SK-N-SH (cell line): ENCODE measurements around the gene STH. TPM values are rescaled to one million over a fixed set of nuclear protein-coding genes. Genes with fewer than 3 reads are reported as not detected.

ENCODE experiments used
- CTCF ChIA-PET: fragments of 300-600, 350-600 bp; formaldehyde crosslinking; extraction: SDS; loops from one replicate; lab custom pipeline; 2021; lab: Yijun Ruan, JAX
- POLR2A ChIA-PET: fragments of 350-600 bp; sonication (Branson Sonifier 250); formaldehyde crosslinking; extraction: SDS; loops from one replicate; lab custom pipeline; 2020; ENCODE audit warnings: antibody characterized with exemption, inconsistent platforms; lab: Yijun Ruan, JAX
- DNase-seq: peaks from one replicate; pipeline ENCODE4 v3.0.0; 2012
- H2AFZ ChIP-seq: fragments of 200-600 bp; sonication (generic); 2 replicates; pipeline ENCODE4 v1.8.1; 2016; ENCODE audit warnings: antibody characterized with exemption, mild to moderate bottlenecking, low read depth
- H3F3A ChIP-seq: fragments of 200-600 bp; sonication (generic); replicated peaks from 2 replicates; pipeline ENCODE3; 2016; ENCODE audit warnings: antibody characterized with exemption, mild to moderate bottlenecking; ENCODE audit not compliant: insufficient read depth
- H3K27ac ChIP-seq, 2 experiments: fragments of 200-500 bp in 1 of 2; fragments of 200-600 bp in 1 of 2; sonication (Bioruptor generic) in 1 of 2; sonication (generic), shearing (Covaris generic) in 1 of 2; 2 replicates each; pipeline versions ENCODE4 v1.5.1 to v1.6.1; 2014 to 2016; ENCODE audit warnings: low read depth in 2 of 2, inconsistent platforms in 1 of 2, low read length in 1 of 2, mild to moderate bottlenecking in 1 of 2, mixed read lengths in 1 of 2
- H3K27me3 ChIP-seq: fragments of 200-600 bp; sonication (generic), shearing (Covaris generic); 2 replicates; pipeline ENCODE4 v1.6.1; 2016; ENCODE audit warnings: mixed run types; ENCODE audit not compliant: insufficient read depth
- H3K36me3 ChIP-seq, 2 experiments: fragments of 200-500 bp in 1 of 2; fragments of 200-600 bp in 1 of 2; sonication (Bioruptor generic) in 1 of 2; sonication (generic) in 1 of 2; replicated peaks in 1 of 2; 2 replicates each; pipeline versions ENCODE3 to v1.5.1; 2014 to 2016; ENCODE audit warnings: low read length in 1 of 2, mild to moderate bottlenecking in 1 of 2; ENCODE audit not compliant: insufficient read depth in 2 of 2, control insufficient read depth in 1 of 2
- H3K4me1 ChIP-seq, 2 experiments: fragments of 200-500 bp in 1 of 2; fragments of 200-600 bp in 1 of 2; sonication (Bioruptor generic) in 1 of 2; sonication (generic), shearing (Covaris generic) in 1 of 2; 2 replicates each; pipeline versions ENCODE4 v1.5.1 to v1.6.1; 2014 to 2016; ENCODE audit warnings: low read depth in 1 of 2, low read length in 1 of 2, mixed run types in 1 of 2; ENCODE audit not compliant: insufficient read depth in 2 of 2, control insufficient read depth in 1 of 2
- H3K4me2 ChIP-seq: fragments of 200-600 bp; sonication (generic), shearing (Covaris generic); 2 replicates; pipeline ENCODE4 v1.6.1; 2017; ENCODE audit warnings: mixed run types
- H3K4me3 ChIP-seq, 2 experiments: fragments of 200-500 bp in 1 of 2; fragments of 200-600 bp in 1 of 2; sonication (Bioruptor generic) in 1 of 2; sonication (generic), shearing (Covaris generic) in 1 of 2; 2 replicates each; pipeline versions ENCODE4 v1.5.1 to v1.8.1; 2014 to 2016; ENCODE audit warnings: low read depth in 2 of 2, inconsistent platforms in 1 of 2, low read length in 1 of 2, mild to moderate bottlenecking in 1 of 2, mixed read lengths in 1 of 2, moderate library complexity in 1 of 2
- H3K79me2 ChIP-seq: fragments of 200-600 bp; sonication (generic); 2 replicates; pipeline ENCODE4 v1.8.1; 2017; ENCODE audit warnings: mild to moderate bottlenecking; ENCODE audit not compliant: insufficient read depth
- H3K9ac ChIP-seq: fragments of 200-600 bp; sonication (generic); 2 replicates; pipeline ENCODE4 v1.6.1; 2017; ENCODE audit warnings: mixed run types
- H3K9me2 ChIP-seq: fragments of 200-600 bp; sonication (generic); 2 replicates; pipeline ENCODE4 v1.6.1; 2017; ENCODE audit warnings: mixed run types
- H3K9me3 ChIP-seq: fragments of 200-600 bp; sonication (generic); 2 replicates; pipeline ENCODE4 v1.6.1; 2017; ENCODE audit warnings: mixed run types, mild to moderate bottlenecking, moderate library complexity
- H4K20me1 ChIP-seq: fragments of 200-600 bp; sonication (generic); 2 replicates; pipeline ENCODE4 v1.6.1; 2017; ENCODE audit warnings: mild to moderate bottlenecking, mixed run types; ENCODE audit not compliant: insufficient read depth
- ELF1 ChIP-seq: IDR thresholded peaks from 2 replicates; pipeline ENCODE4 v1.4.0; 2012
- EP300 ChIP-seq, 2 experiments: IDR thresholded peaks; 2 replicates each; pipeline versions ENCODE4 v1.4.0 to v1.6.1; 2012; ENCODE audit warnings: borderline replicate concordance in 1 of 2, low read depth in 1 of 2, low read length in 1 of 2
- EZH2phosphoT487 ChIP-seq: fragments of 200-600 bp; sonication (generic); IDR thresholded peaks from 2 replicates; pipeline ENCODE4 v1.6.1; 2017; ENCODE audit warnings: low read depth, mixed run types, mild to moderate bottlenecking, antibody characterized with exemption, moderate library complexity, borderline replicate concordance
- FOSL2 ChIP-seq: IDR thresholded peaks from 2 replicates; pipeline ENCODE4 v1.4.0; 2012; ENCODE audit warnings: low read depth, mild to moderate bottlenecking, moderate library complexity, borderline replicate concordance
- FOXM1 ChIP-seq: IDR thresholded peaks from 2 replicates; pipeline ENCODE4 v1.4.0; 2012; ENCODE audit warnings: low read depth, mild to moderate bottlenecking
- GATA2 ChIP-seq: sonication (generic); formaldehyde crosslinking; IDR thresholded peaks from 2 replicates; pipeline ENCODE4 v1.5.0; 2020; ENCODE audit warnings: mild to moderate bottlenecking, missing genetic modification reagents
- MXI1 ChIP-seq: IDR thresholded peaks from 2 replicates; pipeline ENCODE4 v1.6.1; 2012; ENCODE audit warnings: mild to moderate bottlenecking, low read depth, low read length, improper control_type of control experiment
- NFIC ChIP-seq: IDR thresholded peaks from 2 replicates; pipeline ENCODE4 v1.4.0; 2012; ENCODE audit warnings: borderline replicate concordance
- NRF1 ChIP-seq: IDR thresholded peaks from 2 replicates; pipeline ENCODE4 v1.6.1; 2012; ENCODE audit warnings: low read depth, mild to moderate bottlenecking, low read length
- POLR2AphosphoS5 ChIP-seq: IDR thresholded peaks from 2 replicates; pipeline ENCODE4 v1.6.1; 2012; ENCODE audit warnings: low read depth, low read length
- RCOR1 ChIP-seq: fragments of 150-350 bp; IDR thresholded peaks from 2 replicates; pipeline ENCODE4 v1.6.1; 2017; ENCODE audit warnings: antibody characterized with exemption, low read length
- RFX5 ChIP-seq: IDR thresholded peaks from 2 replicates; pipeline ENCODE4 v1.6.1; 2012; ENCODE audit warnings: mild to moderate bottlenecking, improper control_type of control experiment, low read length
- RXRA ChIP-seq: IDR thresholded peaks from 2 replicates; pipeline ENCODE4 v1.4.0; 2012; ENCODE audit warnings: low read depth, mild to moderate bottlenecking, borderline replicate concordance
- SMC3 ChIP-seq: IDR thresholded peaks from 2 replicates; pipeline ENCODE4 v1.6.1; 2012; ENCODE audit warnings: low read depth, low read length, improper control_type of control experiment
- TAF1 ChIP-seq: IDR thresholded peaks from 2 replicates; pipeline ENCODE4 v1.6.1; 2012; ENCODE audit warnings: low read depth, mild to moderate bottlenecking, low read length, moderate library complexity, borderline replicate concordance
- YY1 ChIP-seq: IDR thresholded peaks from 2 replicates; pipeline ENCODE4 v1.4.0; 2012; ENCODE audit warnings: low read depth, mild to moderate bottlenecking
- WGBS: methylation state at CpG from one replicate; pipeline ENCODE4 v1.1.6; 2017; ENCODE audit warnings: low lambda C conversion rate; 5-methylcytosine and 5-hydroxymethylcytosine counted together
- polyA plus RNA-seq, 3 experiments: library from polyadenylated mRNA; depleted of rRNA; stranded (reverse); fragments of >200 nt; gene quantifications; 2 replicates each; pipeline ENCODE4 v1.2.3, GENCODE V29; 2012
- TF ChIP-seq, protein P1 (sequence below): IDR thresholded peaks from 2 replicates; pipeline ENCODE4 v1.6.1; 2012; ENCODE audit warnings: mild to moderate bottlenecking, low read depth, low read length, moderate library complexity
- TF ChIP-seq, protein P2 (sequence below): fragments of 150-350 bp; IDR thresholded peaks from 2 replicates; pipeline ENCODE4 v1.6.1; 2017; ENCODE audit warnings: antibody characterized with exemption, low read length, low read depth, borderline replicate concordance
- TF ChIP-seq, protein P3 (sequence below): IDR thresholded peaks from 2 replicates; pipeline ENCODE4; 2012
- TF ChIP-seq, protein P4 (sequence below): fragments of 200-600 bp; sonication (generic); IDR thresholded peaks from 2 replicates; pipeline ENCODE4 v1.6.1; 2017; ENCODE audit warnings: antibody characterized with exemption, mild to moderate bottlenecking, moderate library complexity
- TF ChIP-seq, protein P5 (sequence below): IDR thresholded peaks from 2 replicates; pipeline ENCODE4 v1.4.0; 2012; ENCODE audit warnings: low read depth

Gene STH
- polyA plus RNA-seq, 1 of the 3 experiments (the other 2 are of a cell fraction), result not detected

DNA sequence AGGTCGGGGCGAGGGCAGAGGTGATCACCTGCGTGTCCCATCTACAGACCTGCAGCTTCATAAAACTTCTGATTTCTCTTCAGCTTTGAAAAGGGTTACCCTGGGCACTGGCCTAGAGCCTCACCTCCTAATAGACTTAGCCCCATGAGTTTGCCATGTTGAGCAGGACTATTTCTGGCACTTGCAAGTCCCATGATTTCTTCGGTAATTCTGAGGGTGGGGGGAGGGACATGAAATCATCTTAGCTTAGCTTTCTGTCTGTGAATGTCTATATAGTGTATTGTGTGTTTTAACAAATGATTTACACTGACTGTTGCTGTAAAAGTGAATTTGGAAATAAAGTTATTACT is 28.9 kb downstream of the STH start:
- ChIA-PET POLR2A (interaction anchor here (0.5 to 2.1 kb wide), 3 partner anchors 10 to 166 kb away, joined by 3 to 6 read pairs (median 4); partner anchors contain the start of gene KANSL1), CTCF (interaction anchor here (0.8 to 6.9 kb wide), 8 partner anchors 8 to 814 kb away, joined by 3 to 50 read pairs (median 4); partner anchors contain the start of gene KANSL1)
- H3K27me3 ChIP-seq, result no peaks in the 10 kb centered on the region
- DNase-seq, result no peak
- H2AFZ ChIP-seq, result no peak overlapping the region
- H3K4me1 ChIP-seq, result peaks cover 0 to 14% of the 10 kb centered on the region in 2 experiments; a peak in 1 of 4 replicates
- no peak overlapping the region for H3K4me3 ChIP-seq
- no peaks in the 10 kb centered on the region for H3K9me2 ChIP-seq
- peaks cover 4% of the 10 kb centered on the region for H4K20me1 ChIP-seq
- no peaks in the 10 kb centered on the region for H3K79me2 ChIP-seq
- no peak overlapping the region for H3K9ac ChIP-seq
- H3K4me2 ChIP-seq, result no peak overlapping the region
- 94% methylated on average over 4 of the region's 4 CpGs for WGBS
- H3K36me3 ChIP-seq, result peaks cover 50 to 88% of the 10 kb centered on the region in 2 experiments
- no peaks in the 10 kb centered on the region for H3K9me3 ChIP-seq
- TF ChIP-seq, protein P1, sequence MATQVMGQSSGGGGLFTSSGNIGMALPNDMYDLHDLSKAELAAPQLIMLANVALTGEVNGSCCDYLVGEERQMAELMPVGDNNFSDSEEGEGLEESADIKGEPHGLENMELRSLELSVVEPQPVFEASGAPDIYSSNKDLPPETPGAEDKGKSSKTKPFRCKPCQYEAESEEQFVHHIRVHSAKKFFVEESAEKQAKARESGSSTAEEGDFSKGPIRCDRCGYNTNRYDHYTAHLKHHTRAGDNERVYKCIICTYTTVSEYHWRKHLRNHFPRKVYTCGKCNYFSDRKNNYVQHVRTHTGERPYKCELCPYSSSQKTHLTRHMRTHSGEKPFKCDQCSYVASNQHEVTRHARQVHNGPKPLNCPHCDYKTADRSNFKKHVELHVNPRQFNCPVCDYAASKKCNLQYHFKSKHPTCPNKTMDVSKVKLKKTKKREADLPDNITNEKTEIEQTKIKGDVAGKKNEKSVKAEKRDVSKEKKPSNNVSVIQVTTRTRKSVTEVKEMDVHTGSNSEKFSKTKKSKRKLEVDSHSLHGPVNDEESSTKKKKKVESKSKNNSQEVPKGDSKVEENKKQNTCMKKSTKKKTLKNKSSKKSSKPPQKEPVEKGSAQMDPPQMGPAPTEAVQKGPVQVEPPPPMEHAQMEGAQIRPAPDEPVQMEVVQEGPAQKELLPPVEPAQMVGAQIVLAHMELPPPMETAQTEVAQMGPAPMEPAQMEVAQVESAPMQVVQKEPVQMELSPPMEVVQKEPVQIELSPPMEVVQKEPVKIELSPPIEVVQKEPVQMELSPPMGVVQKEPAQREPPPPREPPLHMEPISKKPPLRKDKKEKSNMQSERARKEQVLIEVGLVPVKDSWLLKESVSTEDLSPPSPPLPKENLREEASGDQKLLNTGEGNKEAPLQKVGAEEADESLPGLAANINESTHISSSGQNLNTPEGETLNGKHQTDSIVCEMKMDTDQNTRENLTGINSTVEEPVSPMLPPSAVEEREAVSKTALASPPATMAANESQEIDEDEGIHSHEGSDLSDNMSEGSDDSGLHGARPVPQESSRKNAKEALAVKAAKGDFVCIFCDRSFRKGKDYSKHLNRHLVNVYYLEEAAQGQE, result no peak
- no peak for TF ChIP-seq YY1
- no peak for TF ChIP-seq MXI1
- no peak for TF ChIP-seq FOXM1
- TF ChIP-seq POLR2AphosphoS5, result no peak
- TF ChIP-seq, all 33 proteins: peak for 0
- Histone ChIP-seq H3F3A (peaks cover 11% of the 10 kb centered on the region), H3K27ac (no peak overlapping the region; a peak in 1 of 4 replicates)

DNA sequence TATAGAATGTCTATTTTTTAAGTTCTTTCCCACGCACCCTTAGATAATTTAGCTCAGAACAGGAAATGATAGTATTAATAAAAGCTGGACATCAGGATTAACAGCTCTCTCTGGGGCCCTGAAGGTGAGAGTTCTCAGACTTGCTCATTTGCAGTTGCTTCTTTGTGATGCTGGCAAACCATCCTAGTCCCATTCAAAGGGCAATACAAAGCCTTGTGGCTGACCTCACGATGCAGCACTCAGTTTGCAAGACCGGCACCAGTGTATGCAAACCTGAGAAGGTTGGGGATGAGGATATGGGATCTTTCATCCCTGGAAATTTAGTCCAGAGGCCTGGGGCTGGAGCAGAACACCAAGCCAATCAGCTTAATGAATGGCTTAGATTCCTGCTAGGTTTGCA is 29.3 kb downstream of the STH start:
- POLR2A ChIA-PET, result interaction anchor here (1.3 to 2.1 kb wide), 2 partner anchors 10 to 165 kb away, joined by 4 to 6 read pairs; partner anchors contain the start of gene KANSL1
- H3K4me3 ChIP-seq, result no peak overlapping the region
- H3K36me3 ChIP-seq, result peaks cover 54 to 89% of the 10 kb centered on the region in 2 experiments
- TF ChIP-seq RFX5 (no peak), EZH2phosphoT487 (no peak), YY1 (no peak), TAF1 (no peak), SMC3 (no peak), FOSL2 (no peak), NFIC (no peak), EP300 (IDR thresholded peaks at IDR 0.05; ENCODE audit: borderline replicate concordance in 1 of 2, low read depth in 1 of 2, low read length in 1 of 2) (no peak), RXRA (no peak), GATA2 (no peak), RCOR1 (no peak), NRF1 (no peak), ELF1 (no peak)
- TF ChIP-seq, protein P2, sequence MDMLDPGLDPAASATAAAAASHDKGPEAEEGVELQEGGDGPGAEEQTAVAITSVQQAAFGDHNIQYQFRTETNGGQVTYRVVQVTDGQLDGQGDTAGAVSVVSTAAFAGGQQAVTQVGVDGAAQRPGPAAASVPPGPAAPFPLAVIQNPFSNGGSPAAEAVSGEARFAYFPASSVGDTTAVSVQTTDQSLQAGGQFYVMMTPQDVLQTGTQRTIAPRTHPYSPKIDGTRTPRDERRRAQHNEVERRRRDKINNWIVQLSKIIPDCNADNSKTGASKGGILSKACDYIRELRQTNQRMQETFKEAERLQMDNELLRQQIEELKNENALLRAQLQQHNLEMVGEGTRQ, result no peak
- TF ChIP-seq, protein P3, sequence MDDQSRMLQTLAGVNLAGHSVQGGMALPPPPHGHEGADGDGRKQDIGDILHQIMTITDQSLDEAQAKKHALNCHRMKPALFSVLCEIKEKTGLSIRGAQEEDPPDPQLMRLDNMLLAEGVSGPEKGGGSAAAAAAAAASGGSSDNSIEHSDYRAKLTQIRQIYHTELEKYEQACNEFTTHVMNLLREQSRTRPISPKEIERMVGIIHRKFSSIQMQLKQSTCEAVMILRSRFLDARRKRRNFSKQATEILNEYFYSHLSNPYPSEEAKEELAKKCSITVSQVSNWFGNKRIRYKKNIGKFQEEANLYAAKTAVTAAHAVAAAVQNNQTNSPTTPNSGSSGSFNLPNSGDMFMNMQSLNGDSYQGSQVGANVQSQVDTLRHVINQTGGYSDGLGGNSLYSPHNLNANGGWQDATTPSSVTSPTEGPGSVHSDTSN, result no peak
- TF ChIP-seq, protein P4, sequence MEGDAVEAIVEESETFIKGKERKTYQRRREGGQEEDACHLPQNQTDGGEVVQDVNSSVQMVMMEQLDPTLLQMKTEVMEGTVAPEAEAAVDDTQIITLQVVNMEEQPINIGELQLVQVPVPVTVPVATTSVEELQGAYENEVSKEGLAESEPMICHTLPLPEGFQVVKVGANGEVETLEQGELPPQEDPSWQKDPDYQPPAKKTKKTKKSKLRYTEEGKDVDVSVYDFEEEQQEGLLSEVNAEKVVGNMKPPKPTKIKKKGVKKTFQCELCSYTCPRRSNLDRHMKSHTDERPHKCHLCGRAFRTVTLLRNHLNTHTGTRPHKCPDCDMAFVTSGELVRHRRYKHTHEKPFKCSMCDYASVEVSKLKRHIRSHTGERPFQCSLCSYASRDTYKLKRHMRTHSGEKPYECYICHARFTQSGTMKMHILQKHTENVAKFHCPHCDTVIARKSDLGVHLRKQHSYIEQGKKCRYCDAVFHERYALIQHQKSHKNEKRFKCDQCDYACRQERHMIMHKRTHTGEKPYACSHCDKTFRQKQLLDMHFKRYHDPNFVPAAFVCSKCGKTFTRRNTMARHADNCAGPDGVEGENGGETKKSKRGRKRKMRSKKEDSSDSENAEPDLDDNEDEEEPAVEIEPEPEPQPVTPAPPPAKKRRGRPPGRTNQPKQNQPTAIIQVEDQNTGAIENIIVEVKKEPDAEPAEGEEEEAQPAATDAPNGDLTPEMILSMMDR, result no peak
- TF ChIP-seq, protein P5, sequence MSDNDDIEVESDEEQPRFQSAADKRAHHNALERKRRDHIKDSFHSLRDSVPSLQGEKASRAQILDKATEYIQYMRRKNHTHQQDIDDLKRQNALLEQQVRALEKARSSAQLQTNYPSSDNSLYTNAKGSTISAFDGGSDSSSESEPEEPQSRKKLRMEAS, result no peak

More for the DNA sequence above, 29.3 kb downstream of the STH start:
- Histone ChIP-seq H3K27ac (no peak overlapping the region; a peak in 1 of 4 replicates), H3K9ac (no peak overlapping the region), H3K27me3 (no peaks in the 10 kb centered on the region), H3F3A (peaks cover 11% of the 10 kb centered on the region), H3K79me2 (no peaks in the 10 kb centered on the region), H3K4me1 (peaks cover 0 to 14% of the 10 kb centered on the region in 2 experiments; a peak in 1 of 4 replicates), H3K4me2 (no peak overlapping the region), H3K9me3 (no peaks in the 10 kb centered on the region), H2AFZ (no peak overlapping the region), H3K9me2 (no peaks in the 10 kb centered on the region), H4K20me1 (peaks cover 4% of the 10 kb centered on the region)
- 100% methylated on average over 3 of the region's 3 CpGs for WGBS
- CTCF ChIA-PET, result interaction anchor here (0.8 to 6.9 kb wide), 7 partner anchors 9 to 814 kb away, joined by 3 to 50 read pairs (median 5); partner anchors contain the start of gene KANSL1
- DNase-seq, result no peak
